Measurements from ENCODE around the gene SHCBP1. TPM values are rescaled to one million over a fixed set of nuclear protein-coding genes. Genes with fewer than 3 reads are reported as not detected.
"Not testable (repeated sequence)": the region's sequence is repeated elsewhere in the genome, so short reads cannot be mapped to it uniquely, and the experiment has no call there.

The SHCBP1 gene
- total RNA-seq, 1 donor from 2014 or later, result 5.4 TPM

- H3K4me1 Mint-ChIP-seq (ENCODE audit: unreplicated experiment); H3K9me3 Mint-ChIP-seq (ENCODE audit: unreplicated experiment); H3K4me3 Mint-ChIP-seq (ENCODE audit: unreplicated experiment); H3K27me3 Mint-ChIP-seq (ENCODE audit: unreplicated experiment); H3K36me3 Mint-ChIP-seq (ENCODE audit: low read depth, unreplicated experiment): not testable (repeated sequence)
- TF ChIP-seq CTCF (IDR thresholded peaks at IDR 0.05; ENCODE audit: unreplicated experiment), result peak; percentile 62
- peak; percentile 78 for DNase-seq (ENCODE audit: low spot score)
- H3K27ac Mint-ChIP-seq (ENCODE audit: unreplicated experiment), result peak overlapping the region; percentile 31
Observed at GRCh38 chr16:46554435-46554834, 66.7 kb downstream of the SHCBP1 start.

GRCh38 chr16:46549477-46549876, 71.7 kb downstream of the SHCBP1 start:
- TF ChIP-seq CTCF (IDR thresholded peaks at IDR 0.05; ENCODE audit: unreplicated experiment), result no peak
- H3K4me3 Mint-ChIP-seq (ENCODE audit: unreplicated experiment), result no peak overlapping the region
- no peak overlapping the region for H3K27ac Mint-ChIP-seq (ENCODE audit: unreplicated experiment)

More at GRCh38 chr16:46549477-46549876, 71.7 kb downstream of the SHCBP1 start:
- no peaks in the 10 kb centered on the region for H3K36me3 Mint-ChIP-seq (ENCODE audit: low read depth, unreplicated experiment)
- no peaks in the 10 kb centered on the region for H3K9me3 Mint-ChIP-seq (ENCODE audit: unreplicated experiment)
- no peaks in the 10 kb centered on the region for H3K4me1 Mint-ChIP-seq (ENCODE audit: unreplicated experiment)
- H3K27me3 Mint-ChIP-seq (ENCODE audit: unreplicated experiment), result peaks cover 4% of the 10 kb centered on the region
- DNase-seq (ENCODE audit: low spot score), result no peak

Other genes starting within 250 kb of the SHCBP1 start
- 78.4 TPM for gene VPS35, start 67.8 kb upstream of the SHCBP1 start, total RNA-seq (ENCODE audit: unreplicated experiment)
- gene ORC6, start 68.3 kb upstream of the SHCBP1 start, total RNA-seq (ENCODE audit: unreplicated experiment), result 22.4 TPM
- gene MYLK3, start 127.0 kb upstream of the SHCBP1 start, total RNA-seq (ENCODE audit: unreplicated experiment), result 0.95 TPM
- gene C16orf87, start 209.8 kb upstream of the SHCBP1 start, total RNA-seq (ENCODE audit: unreplicated experiment), result 15.3 TPM

Data from endothelial cell (in vitro differentiated cells).